Measurements from ENCODE around the gene ITPR2.
"Not testable (repeated sequence)": the region's sequence is repeated elsewhere in the genome, so short reads cannot be mapped to it uniquely, and the experiment has no call there.

The ITPR2 gene

DNA sequence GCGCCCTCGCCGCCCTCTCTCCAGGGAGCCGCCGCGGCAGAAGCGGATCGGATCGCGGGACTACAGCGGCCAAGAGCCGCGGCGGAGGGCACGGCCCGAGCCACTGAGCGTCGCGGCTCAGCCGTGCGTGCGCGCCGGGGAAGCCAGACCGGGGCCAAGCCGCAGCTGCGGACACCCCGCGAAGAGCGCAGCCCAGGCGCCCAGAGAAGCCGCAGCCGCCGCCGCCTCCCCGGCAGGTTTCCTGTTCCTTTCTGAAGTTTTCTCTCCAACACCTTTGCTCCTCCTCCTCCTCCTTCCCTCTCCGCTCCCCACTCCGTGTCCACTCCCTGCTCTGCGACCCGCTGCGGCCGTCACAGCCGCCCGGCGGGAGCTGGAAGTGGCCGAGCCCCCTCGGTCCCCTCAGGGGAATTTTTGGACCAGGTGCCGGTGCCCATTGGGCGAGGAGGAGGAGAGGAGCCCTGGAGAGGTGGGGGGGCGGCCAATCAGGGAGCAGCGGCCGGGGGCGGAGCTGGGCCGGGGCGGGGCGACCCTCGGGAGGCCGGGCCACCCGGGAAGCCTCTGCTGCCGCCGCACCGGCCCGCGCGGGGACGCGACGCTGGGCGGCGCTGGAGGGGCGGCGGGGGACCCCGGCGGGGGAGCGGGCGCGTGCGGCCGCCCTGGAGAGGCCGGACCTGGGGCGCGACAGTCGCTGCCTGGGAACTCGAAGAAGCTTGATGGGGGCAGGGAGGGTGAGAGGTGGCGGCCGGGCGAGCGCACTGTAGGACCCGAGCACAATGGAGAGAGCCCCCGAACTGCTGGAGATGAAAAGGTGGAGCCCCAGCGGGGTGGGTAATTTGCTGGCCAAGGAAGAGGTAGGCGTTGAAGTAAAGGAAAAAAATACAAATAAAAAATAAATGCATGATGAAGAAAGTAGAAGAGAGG, at the start of gene ITPR2:
TSS of gene ITPR2 (minus strand) at position 373 of the 921 bp plus-strand sequence. CDS start 413 bp downstream, outside the sequence.
- peak; percentile 91 to 93 for DNase-seq (ENCODE audit: low read depth in 2 of 2)

DNA sequence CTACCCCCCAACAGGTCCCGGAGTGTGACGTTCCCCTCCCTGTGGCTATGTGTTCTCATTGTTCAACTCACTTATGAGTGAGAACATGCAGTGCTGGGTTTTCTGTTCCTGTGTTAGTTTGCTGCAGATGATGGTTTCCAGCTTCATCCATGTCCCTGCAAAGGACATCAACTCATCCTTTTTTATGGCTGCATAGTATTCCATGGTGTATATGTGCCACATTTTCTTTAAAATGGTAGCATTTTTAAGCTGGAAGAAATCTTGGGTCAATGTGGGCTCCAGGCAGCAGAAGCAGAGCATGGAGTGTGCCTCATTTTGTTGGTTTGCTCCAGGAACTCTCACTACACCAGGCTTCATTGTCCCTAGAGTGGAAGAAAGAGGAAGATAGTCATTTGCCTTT, 47.6 kb upstream of the ITPR2 start:
- no peak for DNase-seq (ENCODE audit: low read depth in 2 of 2)

DNA sequence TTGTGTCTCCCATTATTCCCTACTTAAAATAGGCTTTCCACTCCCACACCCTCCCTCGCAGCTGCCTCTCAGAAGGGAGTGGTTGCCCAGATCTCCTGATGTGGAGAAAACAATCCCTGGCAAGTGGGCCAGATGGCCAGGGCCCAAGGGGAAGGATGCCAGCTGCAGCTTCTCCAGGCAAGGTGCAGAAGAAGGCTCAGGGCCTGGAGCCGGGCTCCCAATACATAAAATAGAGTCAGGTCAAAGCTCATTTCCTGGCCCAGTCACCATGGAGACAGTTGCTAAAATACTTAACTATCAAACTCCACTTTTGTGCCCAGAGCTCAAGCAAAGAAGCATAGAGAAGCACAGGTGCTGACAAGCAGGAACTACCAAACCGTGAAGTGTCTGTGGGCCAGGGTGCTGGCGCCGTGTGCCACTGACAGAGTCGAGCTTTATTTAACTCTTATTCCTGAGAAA, 45.7 kb upstream of the ITPR2 start:
- DNase-seq (ENCODE audit: low read depth in 2 of 2) = no peak

DNA sequence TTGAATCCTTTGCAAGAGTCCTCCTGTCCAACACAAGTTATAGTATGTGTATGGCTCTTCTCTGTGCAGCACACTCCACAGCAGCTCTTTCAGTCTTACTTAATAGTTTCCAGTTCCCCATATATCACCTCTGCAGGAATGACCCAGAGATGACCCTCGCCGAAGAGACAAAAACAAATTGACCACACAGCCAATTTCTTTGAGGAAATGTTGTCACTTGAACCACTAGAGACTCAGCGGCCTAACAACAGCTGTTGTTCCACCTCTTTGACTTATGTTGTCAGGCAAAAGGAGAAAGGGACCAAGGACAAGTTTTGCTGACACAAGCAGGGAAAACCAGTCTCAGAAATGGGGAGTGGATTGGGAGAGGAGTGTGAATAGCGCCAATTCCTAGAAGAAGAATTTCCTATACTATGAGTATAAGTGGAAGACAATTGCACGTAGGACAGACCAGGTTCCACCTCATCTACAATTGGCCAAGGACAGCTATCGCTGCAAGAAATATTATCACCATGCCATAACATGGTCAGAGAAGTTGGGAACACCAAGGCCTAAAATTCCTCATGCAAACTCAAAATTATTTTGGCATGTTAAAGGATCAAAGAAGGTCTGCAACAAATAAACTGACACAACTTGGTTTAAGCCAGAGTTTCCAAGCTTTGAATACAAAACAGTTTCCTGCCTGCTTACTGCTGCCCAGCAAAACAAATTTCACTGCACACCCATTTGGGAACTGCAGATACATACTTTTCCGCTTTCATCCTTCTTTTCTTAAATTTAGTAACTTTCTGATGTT, 41.7 kb upstream of the ITPR2 start:
- no peak for DNase-seq (ENCODE audit: low read depth in 2 of 2)

DNA sequence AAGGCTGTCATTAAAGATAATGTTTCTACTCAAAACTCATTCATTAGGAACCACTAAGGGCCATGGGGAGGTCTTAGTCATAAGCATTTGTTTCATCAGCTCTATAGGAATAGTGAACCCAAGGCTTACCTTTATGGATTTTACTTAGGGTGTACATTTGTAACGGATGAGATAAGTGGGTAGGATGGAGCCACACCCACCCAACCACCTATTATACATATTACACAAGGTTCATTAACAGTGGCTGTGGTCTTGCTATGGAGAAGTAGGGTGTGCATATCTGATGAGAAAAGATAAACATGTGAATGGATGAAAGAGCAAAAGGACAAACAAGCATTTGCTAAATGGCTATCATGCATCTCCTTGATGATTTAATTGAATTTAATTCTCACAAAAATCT, 39.6 kb upstream of the ITPR2 start:
- no peak for DNase-seq (ENCODE audit: low read depth in 2 of 2)

DNA sequence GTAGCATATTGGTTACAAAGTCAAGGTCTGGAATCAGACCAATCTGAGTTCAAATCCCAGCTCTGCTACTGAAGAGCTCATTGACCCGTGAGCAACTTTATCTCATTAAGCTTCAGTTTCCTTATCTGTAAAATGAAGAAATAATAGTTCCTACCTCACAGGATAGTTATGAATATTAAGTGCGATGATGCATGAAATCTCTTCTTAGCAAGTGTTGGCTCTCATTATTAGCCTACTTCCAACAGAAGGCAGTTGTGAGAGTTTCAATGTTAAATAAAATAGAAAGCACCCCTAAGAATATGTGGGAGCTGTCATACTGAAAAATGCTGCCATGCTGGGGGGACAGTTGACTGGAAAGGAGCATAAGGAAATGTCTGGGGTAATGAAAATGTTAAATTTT, 39.0 kb upstream of the ITPR2 start:
- no peak for DNase-seq (ENCODE audit: low read depth in 2 of 2)

DNA sequence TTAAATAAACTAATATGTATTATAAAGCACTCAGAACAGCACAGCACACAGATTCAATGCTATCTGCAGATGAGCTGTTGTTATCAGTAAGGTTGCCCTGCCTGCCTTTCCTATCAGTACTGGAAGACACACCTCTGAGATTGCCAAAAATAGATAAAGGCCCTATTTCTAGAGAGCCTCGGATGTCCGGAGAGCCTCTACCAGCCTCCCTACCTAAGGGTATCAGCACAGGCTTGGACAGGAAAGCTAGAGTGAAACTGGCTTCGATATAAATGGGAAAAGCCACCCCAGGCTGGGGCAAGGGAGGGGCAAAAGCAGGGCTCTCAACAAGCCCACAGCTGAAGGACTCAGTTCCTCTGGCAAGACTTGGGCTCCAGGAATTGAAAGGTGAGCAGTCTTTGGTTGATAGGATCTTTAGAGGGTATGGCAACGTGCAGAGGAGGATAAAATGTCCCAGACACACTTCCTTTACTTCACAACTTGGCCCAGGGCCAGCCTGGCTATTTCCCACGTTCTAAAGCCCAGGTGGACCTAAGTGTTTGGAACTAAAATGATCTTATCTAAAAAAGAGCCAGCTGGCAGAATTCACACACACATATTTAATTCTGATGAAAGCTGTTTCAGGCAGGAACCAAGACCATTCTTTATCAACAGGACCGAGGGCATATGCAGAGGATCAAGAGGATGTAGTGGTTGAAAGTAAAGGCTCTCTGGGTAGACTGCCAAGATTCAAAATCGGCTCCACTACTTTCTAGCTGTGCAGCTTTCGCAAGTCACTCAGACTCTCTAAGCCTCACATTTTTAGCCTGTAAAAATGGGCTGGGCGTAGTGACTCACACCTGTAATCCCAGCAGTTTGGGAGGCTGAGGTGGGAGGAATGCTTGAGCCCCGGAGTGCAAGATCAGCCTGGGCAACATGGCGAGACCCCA, 37.8 kb upstream of the ITPR2 start:
- no peak for DNase-seq (ENCODE audit: low read depth in 2 of 2)

DNA sequence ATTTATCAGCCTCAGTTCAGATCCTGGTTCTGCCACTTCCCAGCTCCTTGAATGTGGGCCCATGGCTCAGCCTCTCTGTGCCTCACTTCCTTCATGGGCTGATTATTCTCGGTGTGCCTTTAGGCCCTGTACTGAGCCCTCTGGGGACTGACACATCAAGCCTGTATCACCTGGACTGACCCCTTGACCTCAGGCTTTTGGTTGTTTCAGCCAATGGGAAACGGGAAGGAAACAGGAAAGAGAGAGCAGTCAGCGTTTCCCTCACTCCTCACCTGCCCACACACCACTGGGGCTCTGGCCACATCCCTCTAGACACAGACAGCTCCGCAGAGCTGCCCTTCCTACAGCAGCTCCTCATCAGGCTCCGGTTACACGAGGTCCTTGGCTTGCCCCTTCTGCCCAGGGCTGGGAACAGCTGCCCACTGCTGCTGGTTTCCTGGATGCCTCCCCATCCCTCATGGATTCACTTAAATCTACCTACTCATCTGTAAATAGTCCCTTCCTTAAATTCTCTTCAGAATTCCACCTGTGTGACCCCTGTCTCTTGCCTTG, 37.0 kb upstream of the ITPR2 start:
- DNase-seq (ENCODE audit: low read depth in 2 of 2) = no peak

DNA sequence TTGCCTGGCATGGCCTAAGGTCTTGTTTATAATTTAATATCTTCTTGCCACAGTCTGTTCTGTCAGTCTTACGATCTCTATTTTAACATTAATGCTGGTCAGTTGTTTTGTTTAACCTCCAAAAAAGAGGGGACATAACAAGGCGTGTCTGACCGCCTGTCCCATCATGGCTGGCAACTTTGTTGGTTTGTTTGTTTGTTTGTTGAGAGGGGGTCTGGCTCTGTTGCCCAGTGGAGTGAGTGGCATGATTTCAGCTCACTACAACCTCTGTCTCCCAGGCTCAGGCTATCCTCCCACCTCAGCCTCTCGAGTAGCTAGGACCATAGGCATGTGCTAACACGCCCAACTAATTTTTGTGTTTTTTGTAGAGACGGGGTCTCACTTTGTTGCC, 36.1 kb upstream of the ITPR2 start:
- DNase-seq (ENCODE audit: low read depth in 2 of 2) = no peak

DNA sequence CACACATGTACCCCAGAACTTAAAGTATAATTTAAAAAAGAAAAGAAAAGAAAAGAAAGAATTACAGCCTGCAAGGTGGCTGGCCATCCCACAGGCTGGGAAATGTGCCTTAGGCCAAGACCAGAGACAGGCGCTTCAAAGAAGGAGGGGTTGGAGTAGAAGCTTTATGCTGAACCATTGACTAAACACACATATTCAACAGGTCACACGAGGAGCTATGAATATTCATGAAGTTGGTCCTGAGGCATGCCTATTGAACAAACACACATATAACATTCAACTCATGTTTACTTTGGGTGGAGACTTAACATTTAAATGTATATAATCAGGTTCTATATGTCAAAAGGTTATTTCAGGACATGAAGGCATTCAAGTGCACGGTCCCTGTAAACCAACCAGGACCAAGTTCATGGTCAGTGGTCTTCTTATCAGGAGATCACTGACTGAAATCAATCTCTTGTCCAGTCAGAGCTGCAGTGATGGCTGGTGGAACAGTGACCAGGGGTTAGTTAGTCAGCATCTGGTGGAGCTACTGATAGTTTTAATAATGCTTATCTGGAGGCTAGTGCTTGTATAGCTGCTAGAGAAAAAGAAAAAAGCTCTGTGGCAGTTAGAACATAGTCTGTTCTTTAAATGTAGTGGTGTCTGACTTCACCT, 35.6 kb upstream of the ITPR2 start:
- no peak for DNase-seq (ENCODE audit: low read depth in 2 of 2)

DNA sequence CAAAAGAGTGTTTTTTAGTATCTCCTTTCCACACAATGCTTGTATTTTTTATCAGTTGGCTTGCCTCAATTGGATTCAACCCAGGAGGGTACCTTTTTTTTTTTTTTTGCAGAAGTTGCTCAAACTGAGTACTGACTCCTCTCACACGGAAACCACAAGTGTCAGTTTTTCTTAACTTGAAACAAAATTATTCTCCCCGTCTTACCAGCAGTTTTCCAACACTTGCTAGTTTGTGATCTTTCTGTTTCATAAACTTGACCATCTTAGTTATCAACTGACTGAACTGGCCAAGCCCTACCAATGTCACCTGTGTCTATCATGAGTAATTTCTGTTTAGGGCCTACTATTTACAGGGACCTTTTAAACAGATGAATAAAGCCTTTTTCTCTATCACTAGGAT, 34.1 kb upstream of the ITPR2 start:
- no peak for DNase-seq (ENCODE audit: low read depth in 2 of 2)

DNA sequence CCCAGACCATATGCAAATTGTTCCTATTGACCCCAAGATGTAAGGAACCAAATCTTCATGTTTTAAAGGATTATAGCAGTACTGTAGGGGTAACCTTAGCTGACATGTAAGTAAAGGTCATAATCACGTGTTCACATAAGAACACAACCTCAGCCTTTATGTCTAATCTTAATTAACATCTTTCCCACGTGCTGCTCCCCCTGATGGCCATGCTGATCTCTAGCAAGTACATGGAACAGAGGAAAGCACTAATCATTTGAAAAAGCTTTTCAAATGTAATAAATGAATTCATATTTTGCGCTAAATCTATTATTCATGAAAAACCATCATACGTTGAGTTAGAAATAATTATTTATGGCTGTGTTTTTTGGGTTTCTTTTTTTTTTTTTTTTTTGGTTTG, 30.5 kb upstream of the ITPR2 start:
- DNase-seq (ENCODE audit: low read depth in 2 of 2) = no peak

DNA sequence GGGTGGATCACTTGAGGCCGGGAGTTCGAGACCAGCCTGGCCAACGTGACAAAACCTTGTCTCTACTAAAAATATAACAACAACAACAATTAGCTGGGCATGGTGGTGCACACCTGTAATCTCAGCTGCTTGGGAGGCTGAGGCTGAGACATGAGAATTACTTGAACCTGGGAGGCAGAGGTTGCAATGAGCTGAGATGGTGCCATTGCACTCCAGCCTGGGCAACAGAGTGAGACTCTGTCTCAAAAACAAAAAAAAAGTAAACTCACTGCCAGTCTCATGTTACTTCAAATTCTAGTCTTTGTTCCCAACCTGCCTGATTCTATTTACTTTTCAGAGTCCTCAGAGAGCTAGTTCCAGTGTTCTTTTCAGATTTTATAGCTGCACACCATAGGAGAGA, 29.8 kb upstream of the ITPR2 start:
- DNase-seq (ENCODE audit: low read depth in 2 of 2) = not testable (repeated sequence)

DNA sequence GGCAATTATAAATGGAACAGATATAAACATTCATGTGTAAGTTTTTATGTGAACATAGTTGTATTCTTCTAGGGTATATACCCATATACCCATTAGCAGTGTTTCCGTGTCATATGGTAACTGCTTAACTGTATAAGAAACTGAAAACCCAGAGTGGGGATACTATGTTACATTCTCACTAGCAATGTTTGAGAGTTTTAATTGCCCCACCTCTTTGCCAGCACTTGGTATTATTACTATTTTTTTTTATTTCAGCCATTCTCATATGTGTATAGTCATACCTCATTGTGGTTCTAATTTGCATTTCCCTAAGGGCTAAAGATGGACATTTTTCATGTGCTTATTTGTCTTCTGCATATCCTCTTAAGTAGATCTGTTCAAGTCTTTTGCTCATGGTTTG, 28.7 kb upstream of the ITPR2 start:
- no peak for DNase-seq (ENCODE audit: low read depth in 2 of 2)

DNA sequence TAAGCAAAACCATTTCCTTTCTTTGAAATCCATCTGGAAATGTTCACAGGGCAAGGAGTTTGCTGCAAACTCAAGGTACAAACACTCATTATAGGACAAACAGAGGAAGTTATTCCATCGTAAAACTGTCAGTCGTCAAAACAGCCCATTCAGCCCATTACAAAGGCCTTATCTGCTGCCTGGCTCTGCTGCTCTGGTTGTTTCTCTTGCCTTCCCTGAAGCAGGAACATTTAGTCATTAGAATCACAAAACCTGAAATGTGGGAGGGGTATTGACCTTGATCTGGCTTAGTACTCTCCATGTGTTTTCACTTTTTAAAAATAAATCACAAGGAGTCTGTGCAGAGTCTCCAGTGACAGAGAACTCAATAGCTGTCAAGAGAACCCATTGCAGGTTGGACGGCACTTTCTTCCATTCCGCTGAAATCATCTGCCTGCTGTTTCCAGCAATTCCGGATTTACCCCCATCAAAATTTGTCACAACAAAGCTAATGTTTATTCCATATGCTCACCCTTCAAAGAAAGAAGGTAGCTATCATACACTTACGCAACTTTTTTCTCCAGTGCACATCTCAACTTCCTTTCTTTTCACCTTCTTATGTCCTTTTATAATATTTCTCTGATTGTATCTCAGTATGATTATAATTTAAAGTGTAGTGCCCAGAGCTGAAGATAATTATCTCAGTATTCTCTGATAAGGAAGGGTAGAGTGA, 24.6 kb upstream of the ITPR2 start:
- no peak for DNase-seq (ENCODE audit: low read depth in 2 of 2)

DNA sequence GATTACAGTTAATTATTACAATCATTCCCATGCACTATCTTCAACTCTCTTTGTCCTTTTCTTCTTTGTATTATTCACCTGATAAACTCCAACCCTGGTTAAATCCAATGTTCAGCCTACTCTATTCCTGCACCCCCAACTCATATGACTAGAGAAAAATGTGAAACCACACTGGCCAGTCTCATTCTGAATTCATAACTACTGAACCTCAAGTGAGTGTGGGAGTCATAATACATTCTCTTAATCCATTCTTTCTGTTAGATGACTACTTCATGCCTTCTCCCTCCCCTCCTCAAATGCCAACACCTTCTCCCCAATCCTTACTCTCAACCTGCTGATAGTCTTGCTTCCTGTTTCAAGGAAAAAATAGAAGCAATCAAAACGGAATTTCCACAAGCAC, 22.3 kb upstream of the ITPR2 start:
- no peak for DNase-seq (ENCODE audit: low read depth in 2 of 2)

DNA sequence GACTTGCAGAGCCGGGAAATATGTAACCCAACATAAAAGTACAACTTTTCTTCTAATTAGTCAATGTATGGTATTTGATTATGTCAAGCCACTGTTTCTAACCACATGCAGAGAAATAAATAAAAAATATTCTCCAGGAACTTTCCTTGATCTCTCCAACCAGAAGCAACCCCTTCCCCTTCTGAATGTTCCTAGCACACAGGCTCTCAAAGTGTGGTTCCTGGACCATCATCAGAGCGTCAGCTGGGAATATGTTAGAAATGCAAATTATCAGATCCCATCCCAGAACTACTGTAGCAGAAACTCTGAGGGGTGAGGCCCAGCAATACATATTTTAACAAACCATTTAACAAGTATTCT, 21.0 kb upstream of the ITPR2 start:
- no peak for DNase-seq (ENCODE audit: low read depth in 2 of 2)

DNA sequence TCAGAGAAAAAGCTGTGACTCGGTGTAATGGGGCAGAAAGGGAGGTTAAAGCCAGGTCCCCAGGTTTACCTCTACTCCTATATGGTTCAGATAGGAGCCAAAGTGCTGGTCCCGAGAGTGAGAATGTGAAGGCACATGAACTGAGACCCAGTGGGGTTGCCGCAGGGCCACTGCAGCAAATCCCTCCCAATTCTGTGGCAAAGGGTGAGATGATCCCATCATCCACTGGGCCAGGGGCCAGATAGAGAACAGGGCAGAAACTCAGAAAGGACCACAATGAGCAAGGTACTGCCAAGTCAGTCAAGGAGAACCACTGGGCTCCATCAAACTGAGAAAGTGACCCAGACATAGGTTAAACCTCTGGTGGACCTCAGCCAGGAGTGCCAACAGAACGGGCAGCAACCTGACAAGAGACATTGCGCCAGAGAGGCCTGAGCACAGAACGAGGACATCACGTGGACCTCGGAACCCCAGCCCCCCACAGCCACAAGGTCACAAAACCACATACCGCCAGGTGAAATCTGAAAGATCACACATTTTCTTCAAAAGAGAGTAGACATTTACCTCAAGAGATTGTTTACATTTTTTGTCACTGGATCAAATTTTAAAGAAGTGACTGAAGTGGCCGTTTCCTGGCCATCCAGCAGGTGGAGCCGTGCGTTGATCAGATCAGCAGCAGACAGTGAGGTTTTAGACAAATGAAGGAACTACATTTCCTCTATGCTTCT, 20.5 kb upstream of the ITPR2 start:
- peak; percentile 39 to 40 for DNase-seq (ENCODE audit: low read depth in 2 of 2)

DNA sequence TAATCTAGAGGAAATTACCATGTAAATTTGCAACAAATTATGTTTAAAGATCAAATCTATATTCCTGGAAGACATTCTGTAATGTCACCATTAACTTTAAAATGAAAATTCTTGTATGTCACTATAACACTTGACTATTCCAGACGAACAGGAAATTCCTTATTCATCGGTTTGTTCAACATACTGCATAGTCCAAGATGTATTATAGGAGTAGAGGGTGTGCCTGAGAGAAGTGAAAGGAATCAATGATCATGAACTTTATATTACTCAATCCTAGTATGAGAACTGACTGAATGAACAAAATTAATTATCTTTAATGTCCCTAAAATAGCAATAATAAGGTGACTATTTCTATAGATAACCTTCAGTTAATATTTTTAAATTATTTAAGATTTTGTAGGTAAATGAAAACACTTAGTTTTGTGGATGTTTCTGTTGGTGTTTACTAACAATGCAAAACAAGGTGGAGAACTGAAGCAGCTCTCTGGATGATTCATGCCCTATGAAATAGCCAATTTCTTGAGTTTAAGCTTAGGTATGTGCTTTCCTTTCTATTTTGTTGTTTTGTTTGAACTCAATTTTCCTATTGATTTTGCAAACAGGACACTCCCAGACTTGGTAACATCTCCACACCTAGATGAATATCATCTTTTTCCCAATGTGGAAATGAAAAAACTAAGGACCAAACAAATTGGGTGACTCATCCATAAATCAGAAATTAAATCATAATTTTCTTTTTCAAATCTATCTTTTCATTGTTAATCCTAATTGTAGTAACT, 18.2 kb upstream of the ITPR2 start:
- no peak for DNase-seq (ENCODE audit: low read depth in 2 of 2)

Data from stimulated activated CD8-positive, alpha-beta memory T cell treated with anti-CD3 and anti-CD28 coated beads, Interleukin-2, amount 100 ng/mL, for 48 hours (primary cell).